NCI-H2171 treated with DMSO at 0.1 percent for 48 hours (cell line): ENCODE measurements around the gene ASGR2.
A peak's percentile ranks its signal among the peaks of the same experiment; 100 is the strongest.
"Not testable (repeated sequence)": the region's sequence is repeated elsewhere in the genome, so short reads cannot be mapped to it uniquely, and the experiment has no call there.

Experiments used
- DNase-seq: peaks from one replicate; lab custom pipeline; 2025; lab: John Stamatoyannopoulos, UW

Gene ASGR2

DNA sequence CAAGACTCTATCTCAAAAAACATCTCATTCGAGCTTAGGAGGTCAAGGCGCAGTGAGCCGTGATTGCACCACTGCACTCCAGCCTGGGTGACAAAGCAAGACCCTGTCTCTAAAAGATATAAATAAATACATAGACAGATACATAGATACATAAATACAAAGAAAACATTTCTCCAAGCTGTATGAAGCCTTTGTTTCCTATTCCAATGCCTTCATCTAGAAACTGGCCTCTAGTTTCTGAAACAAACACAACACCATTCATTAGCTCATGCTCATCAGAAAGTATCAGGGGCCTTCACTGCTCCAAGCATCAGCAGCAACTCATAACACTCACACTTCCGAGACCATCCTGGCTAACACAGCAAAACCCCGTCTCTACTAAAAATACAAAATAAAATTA is 10.3 kb upstream of the ASGR2 start:
- DNase-seq: no peak

DNA sequence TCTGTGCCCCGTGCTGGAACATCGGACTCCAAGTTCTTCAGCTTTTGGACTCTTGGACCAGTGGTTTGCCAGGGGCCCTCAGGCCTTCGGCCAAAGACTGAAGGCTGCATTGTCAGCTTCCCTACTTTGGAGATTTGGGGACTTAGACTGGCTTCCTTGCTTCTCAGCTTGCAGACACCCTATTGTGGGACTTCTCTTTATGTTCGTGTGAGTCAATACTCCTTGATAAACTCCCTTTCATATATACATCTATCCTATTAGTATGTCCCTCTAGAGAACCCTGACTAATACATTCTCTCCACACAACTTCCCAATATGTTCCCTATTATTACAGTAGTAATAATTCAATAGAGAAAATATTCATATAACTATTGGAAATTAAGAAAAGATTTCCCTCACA is 9.2 kb upstream of the ASGR2 start:
- no peak for DNase-seq

DNA sequence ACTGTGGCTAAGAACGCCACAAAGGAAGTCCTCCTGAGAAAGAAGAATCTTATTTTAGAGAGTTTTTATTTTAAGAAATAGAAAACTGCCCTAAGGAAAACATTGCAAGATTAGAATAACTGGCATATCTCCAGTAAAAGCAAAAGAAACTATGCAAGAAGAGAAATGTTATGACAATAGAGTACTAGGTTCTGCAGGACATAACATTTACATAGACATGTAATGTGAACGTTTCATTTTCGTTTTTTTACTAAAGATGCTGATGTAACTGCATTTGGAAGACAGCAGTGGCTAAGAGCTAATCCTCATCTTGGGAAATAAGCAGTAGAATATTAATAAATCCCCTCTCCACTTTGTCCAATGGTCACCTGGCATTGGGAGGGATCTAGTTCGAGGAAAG is 7.8 kb upstream of the ASGR2 start:
- no peak for DNase-seq

DNA sequence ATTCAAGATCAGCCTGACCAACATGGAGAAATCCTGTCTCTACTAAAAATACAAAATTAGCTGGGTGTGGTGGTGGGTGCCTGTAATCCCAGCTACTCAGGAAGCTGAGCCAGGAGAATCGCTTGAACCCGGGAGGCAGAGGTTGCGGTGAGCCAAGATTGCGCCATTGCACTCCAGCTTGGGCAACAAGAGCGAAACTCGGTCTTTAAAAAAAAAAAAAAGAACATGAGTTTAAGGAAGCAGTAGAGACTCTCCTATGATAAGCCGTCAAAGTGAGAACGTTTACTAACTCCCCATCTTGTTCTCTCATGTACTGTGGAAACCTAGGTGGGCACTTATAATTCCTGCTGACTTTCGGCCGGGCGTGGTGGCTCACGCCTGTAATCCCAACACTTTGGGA is 6.0 kb upstream of the ASGR2 start:
- DNase-seq: not testable (repeated sequence)

DNA sequence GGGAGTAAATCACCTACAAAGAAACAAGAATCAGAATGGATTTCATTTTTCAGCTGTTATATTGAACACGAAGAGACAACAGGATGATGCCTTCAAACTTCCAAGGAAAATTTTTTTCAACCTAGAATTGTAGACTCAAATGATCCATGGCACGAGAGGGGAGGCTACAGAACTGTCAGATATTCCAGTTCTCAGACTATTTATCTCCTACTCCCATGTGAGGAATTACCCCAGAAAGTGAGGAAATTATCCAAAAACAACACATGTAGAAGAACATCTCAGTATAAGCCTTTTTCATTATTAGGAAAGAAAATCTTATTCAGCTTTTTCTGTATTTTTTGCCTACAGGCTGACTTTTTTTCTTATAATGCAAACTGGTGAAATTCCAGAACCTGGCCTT is 5.5 kb upstream of the ASGR2 start:
- DNase-seq: no peak

DNA sequence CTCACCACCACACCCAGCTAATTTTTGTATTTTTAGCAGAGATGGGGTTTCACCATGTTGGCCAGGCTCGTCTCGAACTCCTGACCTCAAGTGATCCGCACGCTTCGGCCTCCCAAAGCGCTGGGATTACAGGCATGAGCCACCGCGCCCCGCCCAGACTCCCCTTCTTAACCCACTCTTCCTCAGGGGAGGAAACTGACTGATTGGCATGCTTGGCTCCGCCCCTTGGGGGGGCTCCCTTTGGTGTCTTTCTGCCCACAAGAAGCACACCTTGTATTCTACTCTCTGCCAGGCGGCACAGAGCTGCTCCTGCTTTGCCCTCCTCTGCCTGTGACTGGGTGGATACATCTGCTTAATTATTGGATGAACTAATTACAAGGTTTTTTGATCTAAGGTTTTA is 4.7 kb upstream of the ASGR2 start:
- no peak for DNase-seq

DNA sequence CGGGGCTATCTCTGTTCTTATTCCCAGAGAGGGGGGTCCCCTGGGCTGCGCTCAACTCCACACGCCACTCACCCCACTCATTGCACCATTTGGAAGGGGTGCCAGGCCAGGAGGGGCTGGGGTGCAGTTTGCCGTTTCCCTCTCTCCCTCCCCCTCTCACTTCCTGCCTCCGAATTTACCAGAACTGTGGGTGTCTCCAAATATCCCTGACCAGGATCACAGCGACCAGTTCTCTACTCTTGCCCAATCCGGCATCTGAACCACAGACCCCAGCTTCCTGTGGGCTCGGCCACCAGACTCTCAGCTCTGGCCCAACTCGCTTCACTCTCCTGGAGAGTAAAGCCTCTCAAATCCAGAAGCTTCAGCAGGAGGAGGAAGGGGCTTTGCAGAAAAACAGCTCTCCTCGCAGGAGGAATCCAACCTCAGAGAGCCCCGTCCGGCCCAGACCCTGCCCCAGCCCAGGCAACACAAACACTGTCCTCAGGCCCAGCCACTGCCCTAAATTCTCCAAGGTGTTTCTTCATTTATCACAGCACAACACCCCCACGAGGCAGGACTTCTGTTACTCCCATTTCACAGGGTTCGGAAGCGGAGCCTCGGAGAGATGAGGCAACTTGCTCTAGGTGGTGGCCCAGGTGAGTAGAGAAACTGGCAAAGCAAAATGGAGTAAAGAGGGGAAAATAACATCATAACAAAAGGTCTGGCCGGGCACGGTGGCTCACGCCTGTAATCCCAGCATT is 423 bp upstream of the ASGR2 start:
- no peak for DNase-seq

DNA sequence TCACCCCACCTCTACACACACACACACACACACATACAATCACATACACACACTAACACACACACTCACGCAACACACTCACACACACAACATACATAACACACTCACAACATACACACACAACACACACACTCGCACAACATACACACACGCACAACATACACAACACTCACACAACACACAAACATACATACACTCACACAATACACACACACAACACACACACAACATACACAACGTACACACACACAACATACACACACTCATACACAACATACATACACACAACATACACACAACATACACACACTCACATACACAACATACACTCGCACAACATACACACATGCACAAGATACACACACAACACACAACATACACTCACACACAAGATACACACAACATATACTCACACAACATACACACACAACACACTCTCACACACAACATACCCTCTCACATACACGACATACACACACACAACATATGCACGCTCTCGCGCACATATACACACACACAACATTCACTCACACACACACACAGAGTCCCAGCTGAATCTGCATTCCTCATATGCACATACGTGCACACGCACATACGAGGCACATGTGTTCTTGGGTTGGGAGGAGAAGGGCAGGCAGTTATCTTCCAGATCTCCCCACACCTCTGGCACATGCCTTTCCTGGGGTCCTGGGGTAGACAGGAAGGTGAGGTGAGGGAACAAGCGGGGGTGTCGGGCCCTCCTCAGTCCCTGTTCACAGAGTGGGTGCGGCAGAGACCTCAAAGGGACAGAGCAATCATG is 1.1 kb downstream of the ASGR2 start:
- no peak for DNase-seq

DNA sequence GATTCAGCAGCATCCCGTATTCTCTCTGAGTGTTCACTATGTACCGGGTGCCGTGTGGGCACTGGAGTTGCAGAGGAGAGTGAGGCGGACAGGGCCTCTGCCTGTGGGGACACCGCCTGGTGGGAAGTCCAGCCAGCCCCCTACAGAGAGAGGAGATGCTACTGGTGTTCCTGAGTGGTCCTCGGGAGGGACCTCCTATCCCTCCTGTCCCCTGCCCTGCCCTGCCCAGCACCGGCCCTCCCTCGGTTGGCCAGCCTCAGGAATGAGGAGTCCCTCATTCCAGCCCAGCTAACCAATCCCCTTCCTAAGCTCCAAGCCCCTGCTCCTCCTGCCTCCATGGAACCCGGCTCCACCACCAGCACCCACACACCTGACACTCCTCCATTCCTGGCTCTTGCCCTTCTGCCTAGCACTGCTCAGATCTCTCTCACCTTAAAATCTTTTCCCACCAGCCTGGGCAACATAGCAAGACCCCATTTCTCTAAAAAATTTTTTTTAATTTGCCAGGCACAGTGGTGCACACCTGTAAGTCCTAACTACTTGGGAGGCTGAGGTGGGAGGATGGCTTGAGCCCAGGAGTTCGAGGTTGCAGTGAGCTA is 2.0 kb downstream of the ASGR2 start:
- no peak for DNase-seq

DNA sequence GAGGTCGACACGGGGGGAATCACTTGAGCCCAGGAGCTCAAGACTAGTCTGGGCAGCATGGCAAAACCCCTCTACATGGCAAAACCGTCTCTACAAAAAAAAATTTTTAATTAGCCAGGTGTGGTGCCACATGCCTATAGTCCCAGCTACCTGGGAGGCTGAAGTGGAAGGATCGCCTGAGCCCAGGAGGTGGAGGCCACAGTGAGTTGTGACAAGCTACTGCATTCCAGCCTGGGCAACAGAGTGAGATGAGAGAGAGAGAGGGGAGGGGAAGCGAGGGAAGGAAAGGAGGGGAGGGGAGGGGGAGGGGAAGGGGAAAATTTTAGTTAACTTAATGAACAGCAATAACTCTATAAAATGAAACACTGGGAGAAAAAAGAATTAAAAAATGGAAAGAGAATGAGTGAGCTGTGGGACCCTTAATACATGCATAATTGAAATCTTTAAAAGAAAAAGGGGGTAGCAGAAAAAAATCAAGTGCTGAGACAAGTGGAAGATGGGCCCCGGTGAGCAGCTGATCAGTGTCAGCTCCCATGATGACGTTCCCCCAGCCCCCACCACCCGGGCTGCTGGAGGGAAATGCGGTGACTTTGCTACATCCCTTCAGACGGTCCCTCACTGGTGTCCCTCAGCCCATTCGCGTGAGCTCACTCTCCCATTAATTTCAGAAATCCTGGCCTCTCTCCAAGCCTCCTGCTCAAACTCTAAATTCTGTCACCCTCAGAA is 2.7 kb downstream of the ASGR2 start:
- DNase-seq: peak; percentile 6

DNA sequence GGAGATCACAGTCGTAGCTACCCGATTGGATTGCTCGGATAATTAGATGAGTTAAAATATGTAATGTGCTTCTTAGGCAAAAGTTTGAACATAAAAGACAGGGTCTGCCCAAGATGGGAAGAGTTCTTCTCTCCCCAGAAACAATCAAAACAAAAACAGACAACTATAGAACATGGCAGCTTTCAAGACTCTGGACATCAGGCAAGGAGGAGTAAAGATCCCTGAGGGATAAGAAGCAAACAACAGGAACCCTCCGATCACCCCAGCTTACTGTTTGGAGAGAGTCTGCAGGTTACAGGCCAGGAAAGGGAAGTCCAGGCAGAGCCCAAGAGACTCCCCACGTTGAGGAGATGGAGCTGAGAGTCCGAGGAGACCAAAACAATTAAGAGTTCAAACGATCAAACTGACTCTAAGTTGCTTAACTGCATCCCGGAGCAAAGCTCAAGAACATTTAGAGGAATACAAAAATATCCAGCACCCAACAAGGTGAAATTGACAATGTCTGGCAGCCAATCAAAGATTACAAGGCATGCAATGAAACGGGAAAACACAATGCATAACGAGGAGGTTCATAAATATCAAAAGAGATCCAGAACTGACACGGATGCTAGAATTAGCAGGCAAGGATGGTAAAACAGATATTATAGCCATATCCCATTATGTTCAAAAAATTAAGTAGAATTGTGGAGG is 3.9 kb downstream of the ASGR2 start:
- no peak for DNase-seq

DNA sequence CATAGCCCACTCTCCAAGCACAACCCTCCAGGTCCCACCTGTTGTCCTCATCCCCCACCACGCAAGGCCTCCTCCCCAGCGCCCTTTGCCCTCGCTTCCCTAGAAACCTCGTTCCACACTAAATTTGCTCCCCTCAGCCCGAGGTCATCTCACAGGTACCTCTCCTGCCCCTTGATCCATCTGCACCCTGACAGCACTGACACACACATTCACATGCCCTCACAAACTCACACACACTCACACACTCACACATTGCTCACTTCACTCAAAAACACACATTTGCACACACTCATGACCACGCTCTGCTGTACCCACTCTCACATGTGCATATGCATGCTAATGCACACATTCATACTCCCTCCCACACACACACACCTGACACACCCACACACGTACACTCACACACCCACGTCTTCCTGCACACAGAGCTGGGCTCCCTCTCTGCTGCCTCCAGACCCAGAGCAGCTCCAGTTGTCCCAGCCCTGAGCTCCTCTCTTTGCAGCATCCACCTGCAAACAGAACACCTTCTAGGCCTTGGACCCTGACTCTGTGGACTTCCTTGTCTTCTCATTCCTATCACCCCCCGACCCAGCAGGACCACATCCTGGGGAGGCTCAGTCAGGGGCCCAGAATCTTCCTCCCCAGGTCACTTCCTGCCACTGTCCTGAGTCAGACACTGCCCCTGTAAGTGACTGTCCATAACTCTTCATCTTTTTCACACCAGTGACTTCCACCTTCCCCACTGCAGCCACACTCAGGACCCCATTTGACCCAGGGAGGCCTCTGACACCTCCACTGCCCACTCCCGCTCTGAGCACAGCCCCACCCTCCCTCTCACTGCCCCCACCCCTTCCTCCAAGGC is 4.9 kb downstream of the ASGR2 start:
- DNase-seq: no peak

DNA sequence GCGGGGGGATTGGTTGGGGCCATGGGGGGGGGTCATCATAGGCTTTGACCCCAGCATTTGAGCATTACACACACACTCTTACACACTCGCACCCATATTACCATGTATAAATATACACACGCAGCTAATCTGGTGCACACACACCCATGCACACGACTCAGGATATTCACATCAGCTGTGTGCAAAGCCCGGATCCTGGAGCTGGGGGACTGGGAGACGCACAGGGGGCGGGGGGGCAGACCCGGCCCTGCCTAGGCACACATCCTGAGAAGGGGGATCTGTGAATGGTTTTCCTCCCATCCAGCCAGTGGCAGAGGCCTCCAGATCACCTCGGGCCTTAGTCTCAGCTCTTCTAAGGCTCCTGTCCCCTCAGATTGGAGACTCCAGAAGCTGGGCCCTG is 5.6 kb downstream of the ASGR2 start:
- DNase-seq: no peak

DNA sequence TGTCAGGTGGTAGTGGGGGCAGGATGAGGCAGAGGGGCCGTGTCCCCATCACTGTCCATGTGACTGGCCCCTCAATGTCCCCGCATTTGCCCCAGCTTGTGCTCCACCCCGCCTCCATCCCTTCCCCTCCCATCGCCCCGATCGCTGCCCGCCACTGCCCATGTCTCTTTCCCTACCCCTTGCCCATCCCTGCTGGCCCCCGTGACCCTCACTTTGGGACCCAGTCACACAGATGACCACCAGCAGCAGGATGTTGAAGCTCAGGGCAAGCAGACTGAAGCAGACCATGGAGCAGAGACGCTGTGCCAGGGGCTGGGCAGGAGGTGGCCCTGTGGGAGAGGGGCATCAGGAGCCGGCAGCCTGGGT is 6.1 kb downstream of the ASGR2 start:
- DNase-seq: no peak

DNA sequence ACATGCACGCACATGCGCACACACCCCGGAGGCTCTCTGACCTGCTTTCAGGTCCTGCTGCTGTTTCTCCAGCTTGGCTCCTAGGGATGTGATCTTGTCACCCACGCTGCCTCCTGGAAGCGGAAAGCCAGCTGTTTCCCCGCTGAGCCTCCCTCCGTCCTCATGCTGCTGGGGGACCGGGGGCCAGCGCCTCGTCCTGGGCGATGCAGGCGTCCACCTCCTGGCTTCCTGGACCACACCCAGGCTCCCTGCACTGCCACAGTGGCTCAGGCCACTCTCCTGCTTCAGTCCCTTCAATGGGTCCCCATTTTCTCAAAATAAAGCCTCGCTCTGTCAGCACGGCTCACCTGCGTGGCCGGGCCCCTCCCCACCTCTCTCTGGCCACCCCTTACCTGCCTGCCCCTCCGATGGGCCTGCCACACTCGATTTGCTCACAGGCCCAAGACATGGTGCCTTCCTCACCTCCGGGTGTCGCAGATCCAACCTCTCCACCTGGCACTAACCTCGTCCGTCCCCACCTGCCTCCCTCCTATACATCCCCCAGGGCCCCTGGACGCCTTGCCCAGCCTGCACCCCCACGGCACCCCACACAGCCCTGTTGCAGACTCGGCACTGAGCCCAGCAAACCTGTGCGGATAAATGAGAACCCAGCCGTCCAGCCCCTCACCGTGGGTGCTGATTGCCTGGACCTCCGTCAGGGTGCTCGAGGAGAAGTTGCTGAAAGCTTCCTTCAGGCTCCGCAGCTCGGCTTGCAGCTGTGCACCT is 6.6 kb downstream of the ASGR2 start:
- no peak for DNase-seq

DNA sequence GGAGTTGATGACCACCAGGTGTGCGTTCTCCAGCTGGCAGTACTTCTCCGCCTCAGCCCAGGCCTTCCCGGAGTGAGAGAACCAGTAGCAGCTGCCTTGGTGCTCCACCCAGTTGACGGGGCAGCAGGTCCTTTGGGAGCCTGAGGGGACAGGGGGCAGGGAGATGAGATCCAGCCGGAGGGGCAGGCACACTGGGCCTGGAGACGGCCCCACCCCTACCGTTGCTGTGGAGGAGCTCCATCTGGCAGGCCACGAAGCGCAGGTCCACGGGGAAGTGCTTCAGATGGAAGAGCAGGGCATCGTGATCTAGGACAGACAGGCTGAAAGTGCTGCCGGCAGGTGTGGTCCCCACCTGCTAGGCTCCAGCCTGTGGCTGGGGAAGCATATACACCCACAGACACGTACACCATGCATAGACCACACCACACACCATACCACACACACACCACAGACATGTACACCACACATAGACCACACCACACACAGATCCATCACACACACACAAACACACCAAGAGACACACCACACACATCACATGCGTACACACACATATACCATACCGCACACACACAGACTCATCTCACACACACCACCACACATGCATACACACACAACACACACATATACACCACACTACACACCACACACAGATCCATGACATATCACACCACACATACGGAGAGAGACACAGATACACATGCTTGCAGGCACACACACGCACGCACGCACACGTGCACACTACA is 7.4 kb downstream of the ASGR2 start:
- peak; percentile 81 for DNase-seq

DNA sequence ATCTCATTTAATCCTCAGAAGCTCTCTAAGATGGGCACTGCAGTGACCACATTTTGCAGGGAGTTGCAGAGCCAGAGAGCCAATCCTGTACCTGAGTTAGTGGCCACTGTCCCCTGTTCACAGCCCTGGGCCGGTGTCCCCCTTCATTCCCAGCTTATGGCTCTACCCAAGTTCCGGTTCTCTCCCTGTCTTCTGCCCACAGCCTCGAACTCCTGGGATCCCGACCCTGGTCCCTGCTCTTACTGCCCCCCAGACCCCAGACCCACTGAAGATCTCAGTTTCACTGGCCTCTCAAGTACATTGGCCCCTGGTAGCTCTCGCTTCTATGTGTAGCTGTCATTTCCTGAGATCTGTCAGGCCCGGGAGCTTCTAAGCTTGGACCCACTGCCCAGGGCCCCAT is 12.2 kb downstream of the ASGR2 start:
- no peak for DNase-seq

DNA sequence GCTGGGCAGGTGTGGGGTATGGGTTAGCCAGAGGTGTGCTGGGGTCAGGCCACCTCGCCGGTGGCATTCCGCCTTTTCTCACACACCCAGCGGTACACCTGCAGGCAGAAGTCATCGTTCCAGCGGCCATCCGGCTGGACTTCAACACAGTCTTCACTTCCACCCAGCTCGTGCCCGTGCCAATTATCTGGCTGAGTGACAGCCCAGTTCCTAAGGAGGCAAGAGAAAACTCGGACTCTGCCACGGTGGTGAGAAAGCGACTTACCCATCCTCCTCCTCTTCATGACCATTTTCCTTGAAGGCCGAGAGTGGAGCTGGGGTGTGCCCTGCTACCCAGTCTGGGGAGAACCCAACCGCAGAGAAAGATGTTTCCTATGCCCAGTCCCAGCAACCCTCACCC is 13.1 kb downstream of the ASGR2 start:
- no peak for DNase-seq

DNA sequence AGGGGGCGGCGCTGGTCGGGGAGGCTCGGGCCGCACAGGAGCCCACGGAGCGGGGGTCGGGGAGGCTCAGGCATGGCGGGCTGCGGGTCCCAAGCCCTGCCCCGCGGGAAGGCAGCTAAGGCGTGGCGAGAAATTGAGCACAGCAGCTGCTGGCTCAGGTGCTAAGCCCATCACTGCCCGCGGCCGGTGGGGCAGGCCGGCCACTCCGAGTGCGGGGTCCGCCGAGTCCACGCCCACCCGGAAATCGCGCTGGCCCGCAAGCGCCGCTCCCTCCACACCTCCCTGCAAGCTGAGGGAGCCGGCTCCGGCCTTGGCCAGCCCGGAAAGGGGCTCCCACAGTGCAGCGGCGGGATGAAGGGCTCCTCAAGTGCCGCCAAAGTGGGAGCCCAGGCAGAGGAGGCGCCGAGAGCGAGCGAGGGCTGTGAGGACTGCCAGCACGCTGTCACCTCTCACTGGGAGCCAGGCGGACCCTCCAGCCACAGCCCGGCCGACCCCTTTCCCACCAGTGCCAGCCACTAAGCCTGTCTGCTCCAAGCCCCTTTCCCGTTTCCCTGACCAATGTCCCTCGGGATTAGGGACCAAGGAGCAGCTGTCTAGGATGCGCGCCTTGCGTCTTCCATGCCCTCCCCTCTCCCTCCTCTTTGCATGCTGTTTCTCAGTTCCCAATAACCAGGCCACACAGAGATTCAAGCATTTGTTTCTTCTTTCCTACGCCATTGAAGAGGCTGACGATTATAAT is 13.8 kb downstream of the ASGR2 start:
- not testable (repeated sequence) for DNase-seq
